ENCODE data around the gene HMCN2. TPM values are rescaled to one million over a fixed set of nuclear protein-coding genes. Genes with fewer than 3 reads are reported as not detected.

HMCN2 gene
- total RNA-seq, 1 donor from 2014 or later: 0.06 TPM

DNA sequence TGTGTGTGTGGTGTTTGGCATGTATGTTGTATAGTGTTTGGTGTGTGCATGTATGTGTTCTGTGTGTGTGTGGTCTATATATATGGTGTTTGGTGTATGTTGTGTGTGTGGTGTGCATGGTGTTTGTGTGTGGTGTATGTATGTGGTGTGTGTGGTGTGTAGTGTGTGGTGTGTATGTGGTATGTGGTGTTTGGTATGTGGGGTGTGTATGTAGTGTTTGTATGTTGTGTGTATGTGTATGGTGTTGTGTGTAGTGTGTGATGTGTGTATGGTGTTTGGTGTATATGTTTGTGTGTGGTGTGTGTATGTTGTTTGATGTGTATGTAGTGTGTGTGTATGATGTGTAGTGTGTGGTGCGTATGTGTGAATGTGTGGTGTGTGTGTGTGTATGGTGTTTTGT lies 78.8 kb downstream of the HMCN2 start:
- TF ChIP-seq, protein P1, sequence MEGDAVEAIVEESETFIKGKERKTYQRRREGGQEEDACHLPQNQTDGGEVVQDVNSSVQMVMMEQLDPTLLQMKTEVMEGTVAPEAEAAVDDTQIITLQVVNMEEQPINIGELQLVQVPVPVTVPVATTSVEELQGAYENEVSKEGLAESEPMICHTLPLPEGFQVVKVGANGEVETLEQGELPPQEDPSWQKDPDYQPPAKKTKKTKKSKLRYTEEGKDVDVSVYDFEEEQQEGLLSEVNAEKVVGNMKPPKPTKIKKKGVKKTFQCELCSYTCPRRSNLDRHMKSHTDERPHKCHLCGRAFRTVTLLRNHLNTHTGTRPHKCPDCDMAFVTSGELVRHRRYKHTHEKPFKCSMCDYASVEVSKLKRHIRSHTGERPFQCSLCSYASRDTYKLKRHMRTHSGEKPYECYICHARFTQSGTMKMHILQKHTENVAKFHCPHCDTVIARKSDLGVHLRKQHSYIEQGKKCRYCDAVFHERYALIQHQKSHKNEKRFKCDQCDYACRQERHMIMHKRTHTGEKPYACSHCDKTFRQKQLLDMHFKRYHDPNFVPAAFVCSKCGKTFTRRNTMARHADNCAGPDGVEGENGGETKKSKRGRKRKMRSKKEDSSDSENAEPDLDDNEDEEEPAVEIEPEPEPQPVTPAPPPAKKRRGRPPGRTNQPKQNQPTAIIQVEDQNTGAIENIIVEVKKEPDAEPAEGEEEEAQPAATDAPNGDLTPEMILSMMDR (conservative IDR thresholded peaks at IDR 0.05; ENCODE audit: low read depth, low read length): no peak
- no peak overlapping the region for H3K4me3 ChIP-seq (ENCODE audit: low read depth, low read length)
- no peak for DNase-seq (ENCODE audit: low read depth)

DNA sequence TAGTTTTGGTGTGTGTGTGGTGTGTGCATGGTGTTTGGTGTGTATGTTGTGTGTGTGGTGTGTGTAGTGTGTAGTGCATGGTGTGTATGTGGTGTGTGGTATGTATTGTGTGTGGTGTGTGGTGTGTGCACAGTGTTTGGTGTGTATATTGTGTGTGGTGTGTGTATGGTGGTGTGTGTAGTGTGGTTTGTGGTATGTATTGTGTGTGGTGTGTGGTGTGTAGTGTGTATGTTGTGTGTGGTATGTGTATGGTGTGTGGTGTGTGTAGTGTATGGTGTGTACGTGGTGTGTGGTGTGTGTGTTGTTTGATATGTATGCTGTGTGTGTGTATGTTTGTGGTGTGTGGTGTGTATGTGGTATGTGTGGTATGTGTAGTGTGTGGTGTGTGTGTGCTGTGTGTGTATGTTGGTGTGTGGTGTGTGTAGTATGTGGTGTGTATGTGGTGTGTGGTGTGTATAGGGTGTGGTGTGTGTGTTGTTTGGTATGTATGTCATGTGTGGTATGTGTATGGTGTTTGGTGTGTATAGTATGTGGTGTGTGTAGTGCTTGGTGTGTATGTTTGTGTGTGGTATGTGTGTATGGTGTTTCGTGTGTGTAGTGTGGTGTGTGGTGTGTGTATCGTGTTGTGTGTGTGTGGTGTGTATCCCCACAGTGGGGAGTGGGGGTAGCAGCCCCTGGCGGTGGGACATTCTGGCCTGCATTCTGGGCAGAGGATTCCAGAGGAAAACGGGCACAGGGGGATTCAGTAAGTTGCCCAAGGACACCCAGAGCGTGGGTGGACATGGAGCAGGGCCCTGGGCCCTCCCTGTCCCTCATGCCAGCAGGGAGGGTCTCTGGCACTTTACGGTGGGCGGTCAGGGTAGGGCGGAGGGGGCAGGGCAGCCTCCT lies 79.7 kb downstream of the HMCN2 start:
- TF ChIP-seq, protein P1 (conservative IDR thresholded peaks at IDR 0.05; ENCODE audit: low read depth, low read length): no peak
- DNase-seq (ENCODE audit: low read depth): no peak
- no peak overlapping the region for H3K4me3 ChIP-seq (ENCODE audit: low read depth, low read length)

DNA sequence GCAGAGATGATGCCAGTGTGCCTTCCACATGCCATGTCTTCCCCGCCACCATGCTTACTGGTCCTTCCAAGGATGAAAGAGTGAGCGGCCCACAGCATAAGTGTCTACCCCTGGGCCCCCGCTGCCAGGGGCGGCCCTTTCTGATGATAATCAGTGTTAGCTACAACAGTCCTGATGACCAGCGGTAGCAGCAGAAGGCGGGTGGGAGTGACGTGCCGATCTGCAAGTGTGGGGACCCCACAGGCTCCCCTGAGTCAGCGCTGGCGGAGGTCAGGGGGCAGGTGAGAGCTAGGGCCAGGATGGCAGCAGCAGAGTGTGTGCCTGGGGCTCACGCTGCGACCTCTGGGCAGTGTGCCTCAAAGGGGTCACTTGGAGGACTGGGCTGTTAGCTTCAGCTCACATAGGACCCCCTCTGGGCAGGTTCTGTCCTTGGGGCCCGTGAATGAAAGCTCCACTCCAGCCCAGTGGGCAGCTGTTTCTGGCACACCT lies 80.4 kb downstream of the HMCN2 start:
- no peak for DNase-seq (ENCODE audit: low read depth)
- TF ChIP-seq, protein P1 (conservative IDR thresholded peaks at IDR 0.05; ENCODE audit: low read depth, low read length): no peak
- H3K4me3 ChIP-seq (ENCODE audit: low read depth, low read length): no peak overlapping the region

DNA sequence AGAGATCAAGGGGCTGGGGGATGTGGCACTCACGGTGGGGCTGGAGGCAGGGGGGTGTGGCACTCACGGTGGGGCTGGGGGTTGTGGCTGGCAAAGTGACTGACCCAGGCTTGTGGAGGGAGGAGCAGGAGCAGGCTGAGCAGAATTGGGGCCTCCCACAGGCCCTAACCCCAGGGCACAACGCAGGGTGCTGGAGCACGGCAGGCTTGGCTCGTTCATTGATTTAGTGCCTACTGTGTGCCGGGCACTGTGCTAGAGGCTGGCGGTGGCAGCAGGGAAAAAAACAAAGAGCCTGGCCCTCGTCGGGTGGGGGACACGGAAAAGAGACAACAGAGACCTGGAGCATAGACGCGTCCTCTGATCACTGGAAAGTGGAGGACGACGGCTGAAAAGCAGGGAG lies 80.9 kb downstream of the HMCN2 start:
- DNase-seq (ENCODE audit: low read depth): no peak
- TF ChIP-seq, protein P1 (conservative IDR thresholded peaks at IDR 0.05; ENCODE audit: low read depth, low read length): no peak

DNA sequence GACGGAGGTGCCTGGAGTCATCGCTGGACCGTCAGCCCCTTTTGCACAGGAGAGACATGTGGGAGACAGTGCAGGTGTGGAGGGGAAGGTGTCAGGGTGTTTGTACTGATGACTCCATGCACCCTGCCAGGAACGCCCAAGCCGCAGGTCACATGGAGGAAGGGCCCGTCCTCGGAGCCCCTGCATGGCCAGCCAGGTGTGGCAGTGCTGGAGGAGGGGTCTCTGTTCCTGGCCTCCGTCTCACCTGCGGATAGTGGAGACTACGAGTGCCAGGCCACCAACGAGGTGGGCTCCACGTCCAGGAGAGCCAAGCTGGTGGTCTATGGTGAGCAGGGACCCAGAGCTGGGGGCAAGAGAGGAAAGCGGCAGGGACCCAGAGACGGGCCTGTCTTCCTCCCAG lies 81.5 kb downstream of the HMCN2 start:
- TF ChIP-seq, protein P1 (conservative IDR thresholded peaks at IDR 0.05; ENCODE audit: low read depth, low read length): no peak
- no peak overlapping the region for H3K4me3 ChIP-seq (ENCODE audit: low read depth, low read length)
- no peak for DNase-seq (ENCODE audit: low read depth)

More for the DNA sequence above, 80.9 kb downstream of the HMCN2 start:
- H3K4me3 ChIP-seq (ENCODE audit: low read depth, low read length): no peak overlapping the region

DNA sequence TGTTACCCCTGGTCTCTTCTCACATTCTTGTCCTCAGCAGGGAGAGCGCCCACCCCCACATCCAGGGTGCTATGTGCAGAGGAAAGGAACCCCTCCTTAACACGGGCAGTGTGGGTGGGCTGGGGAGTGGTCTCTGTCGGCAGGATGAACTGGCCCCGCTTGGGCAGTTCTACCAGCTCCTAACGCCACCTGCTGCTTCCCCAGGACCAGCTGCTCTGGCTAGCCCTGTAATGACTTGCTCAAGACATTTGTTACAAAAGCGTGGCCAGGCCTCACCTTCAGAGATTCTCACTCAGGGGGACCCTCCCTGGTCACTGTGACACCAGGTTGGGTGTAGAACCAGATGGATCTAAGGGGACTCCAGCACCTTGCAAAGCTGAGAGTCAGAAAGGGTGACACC lies 82.4 kb downstream of the HMCN2 start:
- no peak overlapping the region for H3K4me3 ChIP-seq (ENCODE audit: low read depth, low read length)
- TF ChIP-seq, protein P1 (conservative IDR thresholded peaks at IDR 0.05; ENCODE audit: low read depth, low read length): no peak
- DNase-seq (ENCODE audit: low read depth): no peak
